K562 (cell line): Measurements from ENCODE around the gene PFKL. TPM values are rescaled to one million over a fixed set of nuclear protein-coding genes. Genes with fewer than 3 reads are reported as not detected.

ENCODE experiments used
- ATAC-seq: fragments of 200-7000 bp; cut with Tn5 transposase; 3 replicates; pipeline ENCODE4 v1.9.1; 2020; ENCODE audit warnings: moderate library complexity
- BruUV-seq: library from RNA; stranded (reverse); fragments of 400-500 nt; replicated peaks from 2 replicates; lab custom pipeline; 2021; lab: Mats Ljungman, UMichigan
- CTCF ChIA-PET: fragments of 300-600 bp; formaldehyde crosslinking; extraction: SDS; loops from one replicate; lab custom pipeline; 2021; ENCODE audit warnings: low intra/inter-chr PET ratio; lab: Yijun Ruan, JAX
- POLR2A ChIA-PET: fragments of 300-600, 350-650 bp; sonication (Branson Sonifier 250); formaldehyde crosslinking; extraction: SDS; loops from one replicate; lab custom pipeline; 2021; ENCODE audit warnings: antibody characterized with exemption, inconsistent platforms; lab: Yijun Ruan, JAX
- DNase-seq, 4 experiments: peaks; one replicate each; pipeline versions ENCODE4 v3.0.0 to v3.0.0-alpha.2; 2011 to 2018; ENCODE audit warnings: low spot score in 3 of 4, mixed read lengths in 3 of 4; ENCODE audit errors: extremely low read depth in 1 of 4
- FAIRE-seq: peaks from 2 replicates; lab custom pipeline; 2011; peaks lifted over from hg19 to GRCh38; lab: Jason Lieb, UNC
- H2AFZ ChIP-seq: 2 replicates; pipeline ENCODE4 v1.6.0; 2011; ENCODE audit warnings: low read depth, low read length, control low read depth, inconsistent platforms
- H3K27ac ChIP-seq: fragments of 200-600 bp; 3 replicates; pipeline ENCODE4 v1.8.0; 2011; ENCODE audit warnings: low read depth, mild to moderate bottlenecking, control low read depth, inconsistent platforms, low read length, moderate library complexity, mixed read lengths; ENCODE audit errors: extremely low read depth
- H3K27me3 ChIP-seq, 2 experiments: fragments of 300-600 bp in 1 of 2; 2 replicates in 1 of 2; 3 replicates in 1 of 2; pipeline versions ENCODE4 v1.6.0 to v1.8.0; 2011; ENCODE audit warnings: inconsistent platforms in 2 of 2, low read length in 2 of 2, mild to moderate bottlenecking in 1 of 2, mixed read lengths in 1 of 2, moderate library complexity in 1 of 2; ENCODE audit not compliant: control insufficient read depth in 2 of 2, insufficient read depth in 2 of 2
- H3K36me3 ChIP-seq: fragments of 300-600 bp; 3 replicates; pipeline ENCODE4 v1.8.0; 2011; ENCODE audit warnings: mild to moderate bottlenecking, low read length, inconsistent platforms; ENCODE audit not compliant: control insufficient read depth, insufficient read depth
- H3K4me1 ChIP-seq, 2 experiments: fragments of 200-600 bp in 1 of 2; replicated peaks in 1 of 2; 2 replicates in 1 of 2; 3 replicates in 1 of 2; pipeline versions ENCODE4 v1.5.1 to v1.8.0; 2011; ENCODE audit warnings: inconsistent platforms in 2 of 2, low read length in 2 of 2, mild to moderate bottlenecking in 1 of 2, mixed read lengths in 1 of 2, moderate library complexity in 1 of 2; ENCODE audit not compliant: control insufficient read depth in 2 of 2, insufficient read depth in 2 of 2
- H3K4me2 ChIP-seq: 2 replicates; pipeline ENCODE4 v1.6.1; 2011; ENCODE audit warnings: low read length, control low read depth, inconsistent platforms, mixed read lengths; ENCODE audit not compliant: insufficient read depth
- H3K4me3 ChIP-seq: fragments of 200-600 bp; sonication (generic), shearing (Covaris generic); 2 replicates; pipeline ENCODE4 v1.5.1; 2016; ENCODE audit warnings: control low read depth, inconsistent platforms
- H3K79me2 ChIP-seq: fragments of 200-600 bp; 3 replicates; pipeline ENCODE4 v1.8.0; 2011; ENCODE audit warnings: low read length, inconsistent platforms; ENCODE audit not compliant: control insufficient read depth, insufficient read depth
- H3K9ac ChIP-seq, 2 experiments: 2 replicates each; pipeline versions ENCODE4 v1.6.0 to v1.6.1; 2011; ENCODE audit warnings: low read depth in 2 of 2, low read length in 2 of 2, control low read depth in 1 of 2, inconsistent platforms in 1 of 2, mild to moderate bottlenecking in 1 of 2, mixed read lengths in 1 of 2; ENCODE audit not compliant: insufficient read depth in 1 of 2
- H3K9me1 ChIP-seq: one replicate; pipeline ENCODE4 v1.6.0; 2011; ENCODE audit warnings: inconsistent platforms, mild to moderate bottlenecking, low read length, moderate library complexity; ENCODE audit not compliant: control insufficient read depth, insufficient read depth
- H3K9me3 ChIP-seq: replicated peaks from 2 replicates; pipeline ENCODE4 v1.5.1; 2011; ENCODE audit warnings: low read depth, low read length, inconsistent platforms; ENCODE audit not compliant: control insufficient read depth, insufficient read depth
- H4K20me1 ChIP-seq: replicated peaks from 2 replicates; pipeline ENCODE4 v1.6.1; 2011; ENCODE audit warnings: low read length, inconsistent platforms, mixed read lengths; ENCODE audit not compliant: control insufficient read depth, insufficient read depth
- PCBP1 ChIP-seq: fragments of 200-400 bp; formaldehyde crosslinking; IDR thresholded peaks from 2 replicates; pipeline ENCODE4 v1.6.1; 2018; ENCODE audit warnings: mild to moderate bottlenecking, low read depth, low read length; ENCODE audit not compliant: poor library complexity, severe bottlenecking
- POLR2G ChIP-seq: fragments of 200-400 bp; formaldehyde crosslinking; IDR thresholded peaks from 2 replicates; pipeline ENCODE4 v1.6.1; 2017; ENCODE audit warnings: low read depth, mild to moderate bottlenecking, antibody characterized with exemption, low read length, moderate library complexity
- THRAP3 ChIP-seq: fragments of 450-650 bp; IDR thresholded peaks from 2 replicates; pipeline ENCODE4 v1.6.1; 2016; ENCODE audit warnings: mild to moderate bottlenecking, inconsistent platforms, borderline replicate concordance
- ZNF408 ChIP-seq: fragments of 250-450 bp; sonication (Bioruptor Pico); IDR thresholded peaks from 2 replicates; pipeline ENCODE4 v1.4.0; 2020; ENCODE audit warnings: low read depth, mild to moderate bottlenecking, moderate library complexity
- WGBS: fragments of 100-300 bp; shearing (Covaris generic); methylation state at CpG from one replicate; pipeline ENCODE4 v1.1.6; 2016; ENCODE audit warnings: low coverage, mixed read lengths; ENCODE audit not compliant: insufficient coverage; ENCODE audit errors: missing lambda C conversion rate; 5-methylcytosine and 5-hydroxymethylcytosine counted together
- in situ Hi-C: fragments of 300-500 bp; cut with MboI; formaldehyde crosslinking; loops from 4 replicates; pipeline ENCODE4 v1.15.0; 2018; ENCODE audit warnings: inconsistent platforms, mixed read lengths
- intact Hi-C: fragments of 100-400 bp; cut with micrococcal nuclease; formaldehyde crosslinking; loops from 2 replicates; pipeline ENCODE4 v1.14.2; 2022
- polyA plus RNA-seq, 8 experiments: library from polyadenylated mRNA; depleted of rRNA in 4 of 8; stranded (reverse) in 5 of 8; unstranded in 3 of 8; fragments of >200 nt; fragmentation: Nextera tagmentation in 2 of 8; fragmentation: Illumina TruSeq in 1 of 8; extraction: Ambion mirVana in 2 of 8; extraction: Trizol in 1 of 8; gene quantifications; 2 replicates each; pipeline versions ENCODE4 v1.2.1 to v1.2.3, GENCODE V29; 2011 to 2014; ENCODE audit warnings: inconsistent platforms in 1 of 8, missing spikeins in 1 of 8
- total RNA-seq, 7 experiments: library from RNA; depleted of rRNA in 6 of 7; stranded (reverse); fragments of >200 nt in 6 of 7; fragmentation: Illumina TruSeq in 2 of 7; extraction: Trizol in 2 of 7; gene quantifications; 2 replicates each; pipeline versions ENCODE4 v1.2.1 to v1.2.3, GENCODE V29; 2011 to 2021; ENCODE audit warnings: low replicate concordance in 1 of 7
- TF ChIP-seq, protein P1 (sequence below): sonication (generic); formaldehyde crosslinking; IDR thresholded peaks from 2 replicates; pipeline ENCODE4 v1.9.0; 2022; ENCODE audit warnings: mild to moderate bottlenecking, missing genetic modification reagents

The PFKL gene
- total and polyA plus RNA-seq, 9 of the 15 experiments (the other 6 are each of a cell fraction or from before 2014, with no cell fraction given) = 1.1 to 124 (median 45.6) TPM

- POLR2A ChIA-PET = interaction anchor here (0.6 to 1.5 kb wide), 3 partner anchors 8 to 17 kb away, joined by 3 to 4 read pairs (median 3); no protein-coding TSS in a partner anchor
- in situ Hi-C loops (no loop called here), intact Hi-C loops (no loop called here)
- H4K20me1 ChIP-seq = 0 out of 2 replicates have a peak, but pooled peaks cover 5% of the 10 kb centered on the region
- 94% methylated on average over 13 of the region's 13 CpGs for WGBS
- H3K27ac ChIP-seq = no peak overlapping the region
- no peak overlapping the region for H3K4me2 ChIP-seq
- DNase-seq (no peak), ATAC-seq (no peak), FAIRE-seq (no peak)
- no peaks in the 10 kb centered on the region for H3K9me1 ChIP-seq
- H3K4me1 ChIP-seq = peaks cover 0 to 29% of the 10 kb centered on the region in 2 experiments; a peak in 1 of 5 replicates
- no peaks in the 10 kb centered on the region for H3K79me2 ChIP-seq
- H3K9ac ChIP-seq = no peak overlapping the region
- H3K4me3 ChIP-seq = no peak overlapping the region
- H2AFZ ChIP-seq = no peak overlapping the region
- no TSS peak for BruUV-seq
- no peaks in the 10 kb centered on the region for H3K9me3 ChIP-seq
- peaks cover 85% of the 10 kb centered on the region; the same call in 2 of the 3 replicates for H3K36me3 ChIP-seq
- TF ChIP-seq ZNF408 (no peak), THRAP3 (no peak), PCBP1 (no peak), POLR2G (peak; percentile 51)
- TF ChIP-seq, protein P1, sequence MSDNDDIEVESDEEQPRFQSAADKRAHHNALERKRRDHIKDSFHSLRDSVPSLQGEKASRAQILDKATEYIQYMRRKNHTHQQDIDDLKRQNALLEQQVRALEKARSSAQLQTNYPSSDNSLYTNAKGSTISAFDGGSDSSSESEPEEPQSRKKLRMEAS (CRISPR knock-in tag) = 0 out of 2 replicates have a peak, but pooled peaks have one; percentile 18
- CTCF ChIA-PET = no interaction called here
- H3K27me3 ChIP-seq = no peaks in the 10 kb centered on the region
Measured at GRCh38 chr21:44320847-44321246, 21.0 kb downstream of the PFKL start.
